ENCODE data around the gene HLA-DRB1.
"Not testable (repeated sequence)": the region's sequence is repeated elsewhere in the genome, so short reads cannot be mapped to it uniquely, and the experiment has no call there.

Gene HLA-DRB1

GRCh38 chr6:32589596-32590449 is at the start of gene HLA-DRB1:
Gene HLA-DRB1, minus strand, starts transcription at chr6:32589848. Its CDS starts 106 bp downstream, at chr6:32589742.
- TF ChIP-seq POLR2A (IDR thresholded peaks at IDR 0.05; ENCODE audit: low read length) (no peak), GATA1 (IDR thresholded peaks at IDR 0.05; ENCODE audit: low read depth, low read length) (no peak)
- DNase-seq = peak in 1 of 2 experiments; percentile 5

DNA sequence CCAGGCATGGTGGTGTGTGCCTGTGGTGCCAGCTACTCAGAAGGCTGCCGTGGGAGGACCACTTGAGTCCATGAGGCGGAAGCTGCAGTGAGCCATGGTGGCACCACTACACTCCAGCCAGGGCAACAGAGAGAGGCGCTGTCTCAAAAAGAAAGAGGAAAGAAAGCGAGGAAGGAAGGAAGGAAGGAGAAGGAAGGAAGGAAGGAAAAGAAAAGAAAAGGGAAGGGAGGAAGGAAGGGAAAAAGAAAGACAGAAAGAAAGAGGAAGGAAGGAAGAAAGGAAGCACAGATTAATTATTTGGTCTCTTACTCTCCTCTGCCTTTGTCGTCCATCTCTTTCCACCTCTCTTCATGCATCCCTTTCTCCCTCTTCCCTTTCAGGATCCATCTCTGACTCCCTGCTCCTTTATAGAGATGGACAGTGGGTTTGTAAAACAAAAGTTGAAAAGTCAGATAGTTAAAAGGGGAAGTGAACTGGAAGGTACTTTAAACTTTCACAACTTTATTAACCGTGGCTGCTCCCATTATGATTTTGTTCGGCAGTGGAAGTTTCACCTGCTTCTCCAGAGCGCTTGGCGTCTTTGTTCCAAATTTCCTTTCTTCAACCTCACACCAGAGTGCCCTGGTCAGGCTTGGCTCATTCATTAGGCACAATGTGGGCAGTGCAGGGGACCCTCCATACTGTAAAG is 49.0 kb upstream of the HLA-DRB1 start:
- no peak for DNase-seq
- TF ChIP-seq GATA1 (IDR thresholded peaks at IDR 0.05; ENCODE audit: low read depth, low read length) = no peak
- no peak for TF ChIP-seq POLR2A (IDR thresholded peaks at IDR 0.05; ENCODE audit: low read length)

- TF ChIP-seq POLR2A (IDR thresholded peaks at IDR 0.05; ENCODE audit: low read length) (no peak), GATA1 (IDR thresholded peaks at IDR 0.05; ENCODE audit: low read depth, low read length) (no peak)
- DNase-seq = no peak
Measured at GRCh38 chr6:32637883-32638282, 48.2 kb upstream of the HLA-DRB1 start.

- no peak for DNase-seq
- no peak for TF ChIP-seq POLR2A (IDR thresholded peaks at IDR 0.05; ENCODE audit: low read length)
- TF ChIP-seq GATA1 (IDR thresholded peaks at IDR 0.05; ENCODE audit: low read depth, low read length) = no peak
Measured at GRCh38 chr6:32637219-32637880, 47.7 kb upstream of the HLA-DRB1 start, which contains the start of gene HLA-DQA1. Gene HLA-DQA1, plus strand, starts transcription at chr6:32637406. Its CDS starts 53 bp downstream, at chr6:32637459.

DNA sequence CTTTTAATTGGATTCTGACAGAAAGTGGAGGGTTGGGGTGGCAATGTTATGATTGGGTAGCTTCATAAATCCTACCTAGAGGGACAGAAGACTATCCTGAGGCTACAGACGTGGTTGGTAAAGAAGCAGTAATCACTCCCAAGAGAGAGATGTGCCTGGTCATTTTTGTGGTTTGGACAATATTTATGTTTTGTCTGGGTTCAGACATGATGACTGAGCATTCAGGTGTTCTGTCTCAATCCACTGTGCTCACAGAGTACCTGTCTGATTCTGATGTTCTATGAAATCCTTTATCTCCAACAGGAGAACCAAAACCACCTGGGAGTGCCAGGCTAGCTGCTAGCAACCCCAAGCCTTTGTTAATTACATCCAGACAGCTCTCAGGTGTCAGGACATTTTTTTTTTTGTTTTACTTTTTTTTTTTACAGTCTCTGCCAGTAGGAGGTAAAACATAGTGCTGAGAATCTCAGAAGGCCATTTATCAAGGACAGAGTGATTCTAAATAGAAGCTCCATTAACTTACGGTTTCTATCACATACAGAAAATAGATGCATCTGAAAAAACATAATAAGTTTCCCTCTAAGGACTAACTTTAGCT is 46.0 kb upstream of the HLA-DRB1 start:
- DNase-seq = no peak
- TF ChIP-seq GATA1 (IDR thresholded peaks at IDR 0.05; ENCODE audit: low read depth, low read length) (no peak), POLR2A (IDR thresholded peaks at IDR 0.05; ENCODE audit: low read length) (no peak)

DNA sequence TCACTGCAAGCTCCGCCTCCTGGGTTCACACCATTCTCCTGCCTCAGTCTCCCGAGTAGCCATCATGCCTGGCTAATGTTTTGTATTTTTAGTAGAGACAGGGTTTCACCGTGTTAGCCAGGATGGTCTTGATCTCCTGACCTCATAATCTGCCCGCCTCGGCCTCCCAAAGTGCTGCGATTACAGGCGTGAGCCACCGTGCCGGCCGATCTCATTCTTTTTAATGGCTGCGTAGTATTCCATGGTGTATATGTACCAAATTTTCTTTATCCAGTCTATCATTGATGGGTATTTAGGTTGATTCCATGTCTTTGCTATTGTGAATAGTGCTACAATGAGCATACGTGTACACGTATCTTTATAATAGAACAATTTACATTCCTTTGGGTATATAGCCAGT is 40.1 kb upstream of the HLA-DRB1 start:
- DNase-seq = not testable (repeated sequence)

DNA sequence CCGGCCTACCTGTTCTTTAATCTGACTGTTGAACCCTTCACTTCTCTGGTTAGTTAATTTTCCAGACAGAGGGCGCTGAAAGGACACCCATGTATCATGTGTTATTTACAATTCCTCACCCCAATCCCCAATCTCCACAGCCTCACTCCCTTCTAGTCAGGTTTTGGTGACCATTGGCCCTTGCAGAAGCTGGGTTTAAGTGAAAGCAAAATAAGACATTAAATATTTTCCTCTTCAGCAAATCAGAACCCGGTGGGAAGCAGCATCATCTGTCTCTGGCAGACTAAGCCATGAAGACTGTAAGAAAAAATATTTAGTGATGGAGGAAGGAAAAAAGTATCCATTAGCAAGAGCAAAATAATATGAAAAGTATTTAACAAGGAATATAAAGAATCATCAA is 38.2 kb upstream of the HLA-DRB1 start:
- no peak for DNase-seq

DNA sequence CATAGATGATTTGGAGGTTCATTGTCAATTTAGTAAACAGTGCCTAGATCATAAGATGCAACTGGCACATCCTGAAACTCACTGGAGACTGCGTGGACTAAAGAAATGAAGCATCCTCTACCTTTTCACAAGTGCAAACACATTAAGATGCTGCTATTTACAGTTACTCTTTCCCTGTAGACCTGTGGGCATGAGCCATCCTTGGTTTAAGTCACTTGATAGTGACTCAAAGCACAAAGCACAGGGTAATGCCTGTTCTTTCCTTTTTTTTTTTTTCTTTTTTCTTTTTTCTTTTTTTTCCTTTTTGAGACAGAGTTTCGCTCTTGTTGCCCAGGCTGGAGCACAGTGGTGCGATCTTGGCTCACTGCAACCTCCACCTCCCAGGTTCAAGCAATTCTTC is 37.6 kb upstream of the HLA-DRB1 start:
- no peak for TF ChIP-seq POLR2A (IDR thresholded peaks at IDR 0.05; ENCODE audit: low read length)
- no peak for TF ChIP-seq GATA1 (IDR thresholded peaks at IDR 0.05; ENCODE audit: low read depth, low read length)
- no peak for DNase-seq

More for the DNA sequence above, 38.2 kb upstream of the HLA-DRB1 start:
- TF ChIP-seq GATA1 (IDR thresholded peaks at IDR 0.05; ENCODE audit: low read depth, low read length) (no peak), POLR2A (IDR thresholded peaks at IDR 0.05; ENCODE audit: low read length) (no peak)

DNA sequence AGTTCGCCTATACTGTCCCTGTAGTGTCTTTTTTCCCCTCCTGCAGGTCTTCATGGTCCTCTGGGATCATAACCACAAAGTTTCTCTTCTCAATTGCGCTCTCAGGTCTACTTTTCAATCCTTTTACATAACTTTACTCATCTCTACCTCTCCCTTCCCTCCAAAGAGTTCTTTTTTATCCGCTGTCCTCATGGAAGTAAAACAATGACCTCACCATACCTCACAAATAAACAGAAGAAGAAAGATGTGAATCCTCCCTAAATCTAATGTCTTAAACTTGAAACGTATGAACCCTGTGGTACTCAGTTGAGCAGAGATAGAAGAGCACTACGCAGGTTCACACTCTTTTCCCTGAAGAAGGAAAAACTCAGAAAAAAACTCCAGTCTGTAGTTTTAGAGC is 35.5 kb upstream of the HLA-DRB1 start:
- no peak for TF ChIP-seq GATA1 (IDR thresholded peaks at IDR 0.05; ENCODE audit: low read depth, low read length)
- TF ChIP-seq POLR2A (IDR thresholded peaks at IDR 0.05; ENCODE audit: low read length) = no peak

GRCh38 chr6:32624565-32624964 is 34.9 kb upstream of the HLA-DRB1 start:
- no peak for TF ChIP-seq GATA1 (IDR thresholded peaks at IDR 0.05; ENCODE audit: low read depth, low read length)
- TF ChIP-seq POLR2A (IDR thresholded peaks at IDR 0.05; ENCODE audit: low read length) = no peak
- no peak for DNase-seq

More for the DNA sequence above, 35.5 kb upstream of the HLA-DRB1 start:
- no peak for DNase-seq

- TF ChIP-seq POLR2A (IDR thresholded peaks at IDR 0.05; ENCODE audit: low read length) (no peak), GATA1 (IDR thresholded peaks at IDR 0.05; ENCODE audit: low read depth, low read length) (no peak)
- DNase-seq = no peak
Measured at GRCh38 chr6:32623693-32624092, 34.0 kb upstream of the HLA-DRB1 start.

DNA sequence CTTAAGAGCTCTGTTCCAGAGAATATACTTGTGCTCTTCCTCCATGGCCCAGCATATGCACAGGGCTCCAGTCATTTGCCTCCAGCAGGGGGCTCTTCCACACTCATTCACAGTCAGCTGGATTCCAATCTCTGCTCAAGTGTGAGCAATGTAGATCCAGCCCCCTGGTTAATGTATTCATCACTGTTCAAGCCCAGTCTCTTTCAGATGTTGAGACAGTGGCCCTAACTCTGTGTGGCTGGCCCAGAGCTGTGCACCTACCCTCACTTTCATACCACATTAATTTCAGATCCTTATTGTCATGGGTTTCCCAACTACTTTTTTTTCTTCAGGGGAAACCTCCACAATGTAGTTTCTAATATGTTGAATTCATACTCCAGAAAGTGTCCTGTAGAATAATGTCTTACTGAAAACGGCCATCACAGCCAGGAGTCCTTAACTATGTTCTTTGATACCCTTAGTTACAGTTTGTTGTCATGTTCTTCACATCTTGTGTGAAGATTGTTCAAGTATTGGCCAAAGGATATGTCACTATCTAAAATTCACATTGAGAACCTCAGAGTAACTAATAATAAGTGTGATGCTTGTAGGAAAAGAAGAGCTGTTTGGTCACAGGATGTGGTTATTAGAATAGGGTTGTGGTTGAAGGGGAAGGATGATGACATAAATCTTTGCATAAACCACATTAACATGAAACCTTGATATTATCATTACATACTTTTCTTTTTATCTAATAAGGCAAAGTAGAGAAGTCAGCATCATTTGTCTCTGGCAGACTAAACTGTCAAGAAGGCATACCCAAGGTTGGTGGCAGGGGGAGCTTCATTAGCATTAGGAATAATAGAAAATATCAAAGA is 33.1 kb upstream of the HLA-DRB1 start:
- TF ChIP-seq GATA1 (IDR thresholded peaks at IDR 0.05; ENCODE audit: low read depth, low read length) = no peak
- no peak for TF ChIP-seq POLR2A (IDR thresholded peaks at IDR 0.05; ENCODE audit: low read length)
- DNase-seq = peak; percentile 2 to 20

GRCh38 chr6:32621372-32621771 is 31.7 kb upstream of the HLA-DRB1 start:
- TF ChIP-seq GATA1 (IDR thresholded peaks at IDR 0.05; ENCODE audit: low read depth, low read length) (no peak), POLR2A (IDR thresholded peaks at IDR 0.05; ENCODE audit: low read length) (no peak)
- no peak for DNase-seq

All from erythroblast (primary cell).